T-helper 1 cell (primary cell): ENCODE results near the gene NUP93.
A peak's percentile ranks its signal among the peaks of the same experiment; 100 is the strongest.

Experiments used
- DNase-seq, 5 donors: peaks; one replicate each; pipeline ENCODE4 v3.0.0-alpha.2; 2012 to 2020

NUP93 gene

DNA sequence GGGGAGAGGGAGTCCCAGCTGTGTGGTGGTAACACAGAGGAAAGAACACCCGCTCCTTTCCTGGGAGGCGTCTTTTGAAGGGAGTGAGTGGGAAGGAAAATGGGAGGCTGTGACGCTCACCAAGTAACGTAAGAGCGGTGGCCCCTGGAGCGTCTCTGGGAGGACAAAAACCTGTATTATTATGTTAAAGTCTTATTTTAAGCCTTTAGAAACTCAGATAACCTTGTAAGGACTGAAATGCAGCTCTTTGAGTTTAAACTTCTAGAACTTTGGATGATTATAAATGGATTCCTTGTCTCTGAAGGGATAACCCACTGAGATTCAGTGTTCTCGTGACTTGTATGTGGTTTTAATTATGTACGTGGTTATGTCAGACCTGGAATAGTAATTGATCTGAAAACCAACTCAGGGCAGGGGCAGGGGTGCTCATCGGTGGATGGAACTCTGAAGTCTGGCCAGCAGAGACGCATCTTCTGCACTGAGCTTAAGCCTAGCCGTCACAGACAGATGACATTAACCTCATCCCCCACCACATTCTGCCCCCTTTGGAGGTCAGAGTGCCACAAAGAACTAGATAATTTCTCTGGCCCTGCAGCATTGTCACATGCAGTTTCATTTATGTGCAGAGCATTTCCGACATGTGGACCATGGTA, 93.3 kb downstream of the NUP93 start:
- DNase-seq, result no peak

DNA sequence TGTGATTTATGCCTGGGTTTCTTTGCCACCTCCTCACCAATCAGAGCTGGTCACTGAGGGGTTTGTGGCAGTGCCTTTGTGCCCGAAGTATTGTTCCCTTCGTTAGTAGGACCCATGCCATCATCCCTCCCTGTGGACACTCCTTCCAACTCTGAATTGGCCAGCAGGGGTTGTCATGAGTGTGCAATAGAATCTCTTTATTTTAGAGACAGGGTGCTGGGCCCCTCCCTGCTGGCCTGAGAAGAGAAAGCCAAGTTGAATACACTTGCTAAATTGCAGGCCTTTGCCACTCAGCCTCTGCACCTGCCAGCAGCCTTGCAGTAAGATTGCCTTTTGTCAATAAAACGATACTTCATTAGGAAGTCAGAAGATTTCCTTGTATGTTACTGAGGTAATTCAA, 94.4 kb downstream of the NUP93 start:
- DNase-seq, result no peak

DNA sequence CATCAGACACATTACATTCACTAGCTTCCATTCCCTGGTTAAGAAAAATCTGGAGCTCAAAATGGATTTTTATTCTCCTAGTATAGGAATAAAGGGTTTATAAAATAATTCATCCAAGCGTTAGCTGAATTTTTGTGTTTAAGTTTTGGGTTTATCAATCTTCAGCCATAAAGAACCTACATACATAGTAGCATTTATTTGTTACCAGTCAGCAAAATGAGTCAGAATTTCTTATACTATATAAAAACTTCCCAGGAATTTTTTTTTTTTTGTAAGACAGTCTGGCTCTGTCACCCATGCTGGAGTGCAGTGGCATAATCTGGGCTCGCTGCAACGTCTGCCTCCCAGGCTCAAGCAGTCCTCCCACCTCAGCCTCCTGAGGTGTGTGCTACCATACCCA, 94.9 kb downstream of the NUP93 start:
- no peak for DNase-seq

DNA sequence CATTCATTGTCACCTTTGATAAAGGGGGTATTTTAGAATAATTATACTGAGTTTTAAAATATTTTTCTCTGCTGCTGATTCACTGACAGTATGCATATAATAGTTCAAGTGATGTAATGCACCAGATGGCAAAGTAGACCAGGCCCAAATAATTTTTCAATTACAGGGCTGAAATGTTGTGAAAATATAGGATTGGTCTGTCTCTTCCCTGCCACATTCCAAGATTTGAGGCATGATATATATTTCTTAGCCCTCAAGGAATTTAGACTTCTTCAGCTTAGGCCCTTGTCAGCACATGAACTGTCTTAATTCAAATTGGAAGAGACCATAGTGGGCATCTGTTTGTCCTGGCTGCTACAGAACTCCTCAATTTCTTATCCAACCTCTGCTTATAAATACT, 95.9 kb downstream of the NUP93 start:
- no peak for DNase-seq

DNA sequence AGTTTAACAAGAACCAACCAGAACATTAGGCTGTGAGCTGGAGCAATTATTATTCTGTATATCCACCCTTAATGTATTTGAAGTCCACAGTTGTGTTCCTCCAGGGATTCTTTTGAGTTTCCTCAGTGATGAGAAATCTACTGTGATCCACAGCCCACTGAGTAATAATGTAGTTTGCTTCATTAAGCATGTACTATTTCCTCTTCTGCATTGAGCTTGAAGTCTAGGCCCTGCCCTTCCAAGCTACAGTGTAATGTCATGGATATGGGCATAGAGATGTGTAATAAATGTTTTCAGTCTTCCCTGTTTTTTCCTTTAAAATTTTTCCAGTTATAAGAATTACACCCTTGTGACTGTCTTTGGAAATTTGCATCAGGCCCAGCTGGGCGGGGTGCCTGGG, 98.7 kb downstream of the NUP93 start:
- DNase-seq, result no peak

DNA sequence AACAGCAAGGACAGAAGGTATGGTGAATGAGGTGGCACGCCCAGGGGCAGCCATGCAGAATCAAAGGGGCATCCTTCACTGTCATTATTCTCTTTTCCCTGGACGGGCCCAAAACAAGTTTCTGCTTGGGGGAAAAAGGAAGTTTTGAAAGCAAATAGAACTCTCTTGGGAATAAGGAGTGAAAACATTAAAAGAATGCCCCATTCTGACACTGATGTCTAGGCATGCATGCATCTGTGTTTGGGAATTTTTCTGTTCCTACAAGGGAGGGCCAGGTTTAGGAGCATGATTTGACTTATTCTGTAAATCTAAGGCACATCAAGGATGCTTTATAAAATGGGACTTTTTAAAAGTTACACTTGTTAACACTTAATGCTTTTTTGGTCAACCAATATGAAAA, 100.7 kb downstream of the NUP93 start:
- no peak for DNase-seq

DNA sequence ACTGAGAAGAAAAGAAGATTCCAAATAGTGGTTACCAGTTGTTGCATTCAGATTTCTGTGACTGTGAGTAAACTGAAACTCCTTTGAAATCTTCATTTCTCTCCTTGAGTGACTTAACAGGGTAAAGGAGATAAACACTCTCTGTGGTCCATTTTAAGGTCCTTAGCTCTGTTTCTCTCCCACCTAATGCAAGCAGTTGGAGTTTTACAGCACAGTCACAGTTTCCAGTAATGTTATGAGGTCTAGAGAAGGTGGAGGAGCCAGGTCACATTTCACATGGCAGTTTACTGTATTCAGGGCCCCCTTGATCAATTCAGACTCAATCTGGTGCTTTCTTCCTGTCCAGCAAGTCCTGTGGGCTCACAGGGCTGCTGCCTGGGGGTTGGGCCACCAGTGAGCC, 102.8 kb downstream of the NUP93 start:
- no peak for DNase-seq

DNA sequence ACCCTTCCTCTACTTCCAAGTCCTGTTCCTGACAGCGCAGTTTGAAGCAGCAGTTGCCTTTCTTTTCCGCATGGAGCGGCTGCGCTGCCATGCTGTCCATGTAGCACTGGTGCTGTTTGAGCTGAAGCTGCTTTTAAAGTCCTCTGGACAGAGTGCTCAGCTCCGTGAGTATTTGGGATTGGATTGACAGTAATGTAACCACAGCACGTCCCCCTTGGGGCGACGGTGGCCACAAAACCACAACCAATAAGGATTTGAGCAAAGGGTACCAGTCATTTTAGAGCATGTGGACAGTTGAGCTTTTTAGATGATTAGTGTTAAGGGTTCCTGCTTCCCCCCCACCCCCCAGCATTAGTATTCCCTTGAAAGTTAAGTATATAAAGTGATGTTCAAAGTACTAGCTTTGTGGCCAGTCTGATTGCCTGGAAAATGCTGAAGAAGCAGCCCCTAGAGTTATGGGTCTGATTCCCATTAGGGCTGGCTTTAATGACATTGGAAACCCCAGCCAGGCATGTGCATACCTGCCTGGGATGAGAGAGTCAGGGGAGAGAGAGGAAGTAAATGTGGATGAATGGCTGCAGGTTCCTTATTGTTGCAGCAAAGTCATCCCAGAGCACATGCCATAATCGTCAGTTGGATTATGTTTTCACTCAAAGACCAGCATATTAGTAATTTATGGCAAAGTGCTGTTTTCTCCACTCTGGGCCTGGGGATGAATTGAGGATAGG, 103.5 kb downstream of the NUP93 start:
- no peak for DNase-seq

DNA sequence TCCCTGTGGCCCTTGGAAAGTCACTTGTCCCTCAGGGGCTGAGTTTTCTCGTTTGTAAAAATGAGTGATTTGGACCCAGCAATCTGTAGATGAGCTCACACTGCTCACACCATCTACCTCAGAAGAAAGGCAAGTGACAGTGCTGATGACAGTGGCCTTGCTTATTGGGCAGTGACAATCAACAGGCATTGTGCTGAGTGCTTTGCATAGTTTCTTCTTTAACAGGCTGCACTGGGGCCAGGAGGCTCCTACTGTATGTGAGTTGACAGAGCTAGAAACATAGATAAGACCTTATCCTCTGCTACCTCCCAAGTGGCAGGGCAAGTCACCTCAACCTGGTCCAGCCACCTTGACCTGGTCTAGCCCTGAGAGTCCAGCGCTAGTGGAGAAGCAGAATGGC, 105.4 kb downstream of the NUP93 start:
- no peak for DNase-seq

DNA sequence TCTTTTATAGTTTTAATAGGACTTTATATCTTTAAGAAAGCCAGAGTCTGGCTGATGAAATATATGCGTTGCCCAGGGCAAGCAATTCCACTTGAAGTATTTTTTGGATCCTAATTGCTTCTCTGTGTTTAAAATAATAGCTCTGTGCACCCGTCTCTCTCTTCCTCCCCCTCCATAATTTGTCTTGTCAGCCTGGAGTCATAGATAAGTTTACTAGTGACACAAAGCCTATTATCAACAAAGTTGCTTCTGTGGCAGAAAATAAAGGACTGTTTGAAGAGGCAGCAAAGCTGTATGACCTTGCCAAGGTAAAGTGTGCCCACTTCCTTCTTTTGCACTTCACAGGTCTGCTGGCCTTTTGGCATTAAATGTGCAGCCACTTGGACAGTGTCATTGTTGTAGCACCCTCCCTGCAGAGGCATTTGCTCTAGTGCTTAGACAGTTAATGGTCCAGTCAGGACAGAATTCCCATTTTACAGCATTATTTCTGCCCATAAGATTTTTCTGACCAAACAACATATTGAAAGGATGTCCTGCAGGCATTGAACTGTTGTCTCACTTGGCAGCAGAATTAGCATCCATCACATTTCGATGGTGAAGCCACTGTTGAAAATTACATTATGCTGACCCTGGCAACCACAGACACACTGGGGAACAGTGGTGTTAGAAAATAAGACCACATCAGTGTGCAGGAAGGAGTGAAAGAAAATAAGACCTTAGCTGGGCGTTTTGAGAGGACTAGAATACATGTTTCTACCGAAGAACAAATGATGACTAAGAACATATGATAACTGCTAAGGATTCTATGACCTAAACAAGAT, 106.7 kb downstream of the NUP93 start:
- no peak for DNase-seq

DNA sequence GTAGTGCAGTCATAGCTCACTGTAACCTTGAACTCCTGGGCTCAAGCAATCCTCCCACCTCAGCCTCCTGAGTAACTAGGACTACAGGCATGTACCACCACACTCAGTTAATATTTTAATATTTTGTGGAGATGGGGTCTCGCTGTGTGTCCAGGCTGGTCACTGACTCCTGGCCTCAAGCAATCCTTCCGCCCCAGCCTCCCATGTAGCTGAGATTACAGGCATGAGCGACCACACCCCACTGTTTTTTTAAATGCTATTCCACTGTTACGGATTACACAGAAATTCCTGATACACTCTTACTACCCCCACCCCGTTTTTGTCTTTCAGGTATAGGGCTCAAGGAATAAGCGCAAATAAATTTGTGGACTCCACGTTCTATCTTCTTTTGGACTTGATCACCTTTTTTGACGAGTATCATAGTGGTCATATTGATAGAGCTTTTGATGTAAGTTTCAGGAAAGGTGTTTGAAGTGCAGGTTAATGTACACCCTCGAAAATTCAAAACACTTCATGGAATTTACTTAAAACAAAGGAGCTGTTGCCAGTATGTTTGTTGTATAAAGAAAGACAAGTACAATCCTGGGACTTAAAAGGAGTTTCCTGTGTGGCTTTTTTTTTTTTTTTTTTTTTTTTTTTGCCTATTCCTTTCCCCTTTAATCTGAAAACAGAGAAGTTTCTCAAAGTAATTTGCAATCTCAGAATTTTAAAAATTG, 108.9 kb downstream of the NUP93 start:
- DNase-seq, result no peak

DNA sequence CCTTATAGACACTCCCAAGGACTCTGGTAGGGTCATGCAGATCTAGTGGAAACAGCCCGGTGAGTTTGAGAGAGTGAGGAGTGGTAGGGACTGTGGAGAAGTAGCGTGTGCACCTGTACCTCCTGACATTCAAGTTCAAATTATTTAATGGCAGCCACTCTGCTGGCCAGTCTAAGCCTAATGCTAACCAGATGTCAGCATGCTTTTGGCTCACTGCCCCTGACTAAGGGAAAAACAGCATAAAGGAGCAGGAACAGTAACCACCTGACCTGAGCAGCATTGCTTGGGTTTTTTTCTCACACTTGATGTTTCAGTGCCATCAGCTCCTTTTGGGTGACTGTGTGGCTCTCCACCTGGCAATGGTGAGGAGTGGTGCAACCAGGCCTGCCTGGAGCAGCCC, 111.3 kb downstream of the NUP93 start:
- no peak for DNase-seq

DNA sequence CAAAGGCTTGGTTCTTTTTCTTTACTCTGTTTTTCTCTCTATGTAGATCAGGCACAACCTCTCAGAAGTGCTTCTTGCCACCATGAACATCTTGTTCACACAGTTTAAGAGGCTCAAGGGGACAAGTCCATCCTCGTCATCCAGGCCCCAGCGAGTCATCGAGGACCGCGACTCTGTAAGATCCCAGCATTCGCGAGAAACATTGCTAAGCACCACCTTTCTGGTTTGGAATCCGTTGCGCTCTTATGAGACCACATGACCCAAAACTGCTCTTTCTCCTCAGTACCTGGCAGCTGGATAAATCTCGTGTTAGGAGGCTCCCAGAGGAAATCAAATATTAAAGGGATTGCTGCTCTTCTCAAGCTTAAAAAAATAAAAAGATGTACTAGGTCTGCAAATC, 111.7 kb downstream of the NUP93 start:
- DNase-seq, result no peak

DNA sequence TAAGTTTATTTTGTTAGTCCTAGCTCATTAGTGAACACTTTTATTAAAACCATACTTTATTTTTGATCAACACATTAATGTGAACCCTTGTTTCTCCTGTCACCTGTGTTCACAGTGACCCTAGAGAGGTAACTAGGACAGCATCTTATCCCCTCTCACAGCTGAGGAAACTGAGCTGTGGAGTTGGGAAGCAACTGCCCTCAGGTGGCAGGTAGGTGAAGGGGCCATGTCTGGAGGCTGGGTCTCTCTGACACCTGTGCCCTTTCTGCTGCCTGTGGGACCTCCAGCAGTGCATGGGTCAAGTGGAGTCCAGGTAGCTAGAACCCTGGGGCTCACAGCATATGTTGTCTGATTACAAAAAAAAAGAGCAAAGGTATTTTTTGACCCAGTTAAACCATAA, 112.2 kb downstream of the NUP93 start:
- DNase-seq, result no peak

DNA sequence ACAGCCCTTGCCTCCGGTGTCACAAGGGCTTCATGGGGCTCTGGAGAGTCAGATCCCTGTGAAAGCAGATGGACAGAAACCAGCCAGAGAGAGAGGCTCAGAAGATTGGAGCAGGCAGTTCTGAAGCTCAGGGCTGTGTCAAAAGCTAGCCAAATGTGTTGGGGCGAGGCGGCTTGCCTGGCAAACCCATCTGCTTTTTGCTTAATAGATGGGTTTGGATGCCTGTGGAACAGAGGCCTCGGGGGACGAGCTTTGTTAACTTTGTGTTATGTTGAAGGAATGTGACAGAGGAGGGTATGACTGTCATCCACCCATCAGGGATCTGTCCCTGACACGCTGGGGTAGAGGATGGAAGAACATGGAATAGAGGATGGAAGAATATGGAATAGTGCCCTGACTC, 114.1 kb downstream of the NUP93 start:
- DNase-seq, result no peak

DNA sequence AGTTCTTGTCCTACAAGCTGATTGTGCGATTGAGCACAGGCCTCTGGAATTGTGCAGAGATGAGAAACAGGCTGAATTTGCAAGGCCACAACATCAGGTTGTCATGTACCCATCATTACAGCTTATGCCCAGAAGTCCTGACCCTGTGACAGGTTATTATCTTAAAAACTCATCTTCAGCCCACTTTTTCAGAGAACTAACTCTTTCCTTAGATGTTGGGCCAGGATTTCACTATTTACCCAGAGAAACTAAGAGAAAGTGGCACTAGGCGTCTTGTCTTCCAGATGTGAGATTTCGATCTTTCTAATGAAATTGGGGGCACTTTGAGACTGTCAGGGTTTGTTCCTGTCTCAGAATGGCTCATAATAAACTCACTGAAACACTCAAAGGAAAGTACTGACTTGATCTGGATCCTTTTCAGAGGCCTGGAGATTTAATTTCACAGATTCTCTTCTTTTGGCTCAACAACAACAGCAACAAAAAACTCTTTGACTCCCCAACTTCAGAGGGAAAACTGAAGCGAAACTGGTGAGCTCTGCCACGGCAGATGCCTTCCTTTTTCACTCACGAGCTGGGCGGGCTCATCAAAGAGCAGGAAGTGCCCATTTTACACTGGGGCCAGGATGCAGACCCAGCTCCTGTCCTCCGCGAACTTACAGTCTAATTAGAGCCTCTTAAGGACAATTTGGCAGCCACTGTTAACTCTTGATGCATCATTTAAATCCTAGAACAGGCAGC, 117.4 kb downstream of the NUP93 start:
- peak in 1 of 5 donors; percentile 44 for DNase-seq

DNA sequence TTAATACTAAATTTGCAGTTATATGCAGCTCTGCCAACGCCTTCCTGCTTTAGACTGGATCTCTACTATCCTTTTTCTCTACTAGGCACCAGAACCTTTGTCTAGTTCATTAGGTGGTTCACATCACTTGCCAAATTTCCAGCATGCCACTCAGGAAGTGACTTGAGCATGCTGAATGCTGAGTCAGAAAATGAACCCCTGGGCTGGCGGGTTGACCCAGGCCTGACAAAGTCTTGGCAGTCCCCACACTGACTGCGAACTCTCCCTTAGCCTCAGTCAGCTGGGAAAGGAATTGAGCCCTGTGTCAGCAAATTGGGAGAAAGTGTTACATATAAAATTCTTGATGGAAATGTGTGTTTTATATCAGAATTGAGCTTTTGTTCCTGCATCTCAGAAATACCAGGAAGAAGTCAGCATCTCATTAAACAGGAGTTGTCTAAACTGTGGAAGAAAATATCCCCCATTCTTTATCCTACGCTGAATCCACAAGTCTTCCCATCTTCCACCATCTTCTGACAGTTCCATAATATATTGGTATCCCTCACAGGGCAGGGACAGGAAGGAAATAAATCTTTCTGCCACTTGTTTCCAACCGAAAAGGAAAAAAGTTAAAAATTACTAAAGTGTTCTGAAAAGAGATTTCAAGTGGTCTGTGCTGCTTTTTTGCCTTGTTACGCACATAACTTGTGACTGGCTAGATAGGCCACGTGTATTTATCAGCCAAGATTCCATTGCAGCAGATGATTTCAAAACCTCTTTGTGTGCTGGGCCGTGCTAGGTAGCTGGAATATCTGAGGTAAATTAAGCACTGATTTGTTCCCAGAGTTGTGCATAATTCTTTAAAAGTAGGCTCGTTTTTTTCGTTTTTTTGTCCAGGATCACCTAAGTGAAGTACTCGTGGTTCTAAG, 118.4 kb downstream of the NUP93 start:
- DNase-seq, result no peak

DNA sequence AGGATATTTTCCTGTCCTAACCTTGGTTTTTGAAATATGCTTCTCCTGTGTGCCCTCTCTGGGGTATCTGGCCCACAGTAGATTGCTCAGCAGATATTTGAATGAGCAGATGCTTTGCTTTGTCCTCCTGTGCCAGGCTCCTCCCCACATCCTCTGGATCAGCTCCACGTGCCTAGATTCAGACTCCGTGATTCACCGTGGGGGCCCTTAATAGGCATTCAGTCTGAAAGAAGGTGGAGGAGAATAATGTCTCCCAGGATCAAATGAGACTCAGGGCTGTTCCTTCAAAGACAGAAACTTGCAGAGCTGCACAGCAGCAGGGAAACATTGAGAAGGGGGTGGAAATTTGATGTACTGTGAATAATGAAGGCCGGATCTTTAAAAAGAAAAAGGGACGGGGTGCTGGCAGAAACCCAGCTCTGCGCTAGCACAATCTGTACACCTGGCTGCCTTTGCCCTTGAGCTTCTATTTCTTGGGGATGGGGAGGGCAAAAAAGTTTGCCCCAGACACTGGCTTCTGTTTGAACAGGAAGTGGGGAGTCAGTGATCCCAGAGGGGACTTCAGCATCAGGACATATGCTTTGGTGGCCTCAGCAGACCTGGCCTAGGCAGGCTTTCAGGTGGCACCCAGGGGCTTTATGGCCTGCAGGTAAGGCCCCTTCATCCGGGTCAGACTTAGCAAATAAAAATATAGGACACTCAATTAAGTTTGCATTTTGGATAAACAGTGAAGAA, 119.2 kb downstream of the NUP93 start:
- no peak for DNase-seq

DNA sequence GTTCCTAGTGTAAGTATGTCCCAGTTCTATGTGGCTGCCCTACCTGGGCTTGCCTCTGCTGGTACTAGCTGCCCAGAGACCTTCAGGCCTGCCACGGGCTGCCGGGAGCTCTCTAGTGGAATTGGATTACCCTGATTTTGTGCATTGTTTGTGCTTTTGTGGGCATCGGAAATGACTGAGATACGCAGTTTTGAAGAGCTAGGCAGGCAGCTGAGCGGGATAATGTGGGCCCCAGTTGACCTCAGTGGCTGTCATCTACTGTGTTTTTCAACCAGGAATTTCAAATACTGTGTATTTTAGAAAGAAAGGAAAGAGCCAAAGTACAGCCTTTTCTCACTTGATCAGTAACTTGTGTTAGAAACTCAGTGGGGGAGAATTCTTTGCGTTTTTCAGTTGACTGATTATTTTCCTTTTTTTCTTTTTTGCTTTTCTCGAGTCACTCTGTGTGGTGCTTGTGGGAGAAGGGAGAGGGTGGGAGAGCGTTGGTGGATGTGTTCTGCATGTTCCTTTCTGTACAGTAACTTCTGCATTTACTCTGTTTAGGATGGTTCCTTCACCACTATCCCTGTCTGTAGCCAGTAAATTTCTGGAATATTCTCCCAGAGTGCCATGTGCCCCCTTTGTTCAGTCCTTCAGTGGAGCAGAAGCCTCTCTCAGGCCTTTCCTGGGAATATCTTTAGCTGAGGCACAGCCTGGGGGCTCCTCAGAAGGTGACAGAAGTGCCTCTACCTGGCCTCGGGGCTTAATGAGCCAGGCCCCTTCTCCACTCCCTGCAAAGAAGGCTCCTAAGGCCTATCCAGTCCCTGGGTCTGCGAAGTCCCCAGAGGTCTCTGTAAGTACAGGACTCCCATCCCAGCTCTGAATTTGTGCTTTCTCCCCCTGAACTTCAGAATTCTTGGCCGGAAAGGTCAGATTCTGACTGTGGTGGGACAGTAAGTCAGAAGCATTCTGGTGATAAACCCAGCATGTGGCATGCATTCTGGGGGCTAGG, 120.1 kb downstream of the NUP93 start:
- no peak for DNase-seq
